GM18951 (cell line): ENCODE measurements around the gene HAVCR2.

Source experiments
- POLR2A ChIP-seq: IDR thresholded peaks from 4 replicates; pipeline ENCODE4 v1.6.1; 2011; ENCODE audit warnings: mild to moderate bottlenecking; ENCODE audit not compliant: insufficient read length, insufficient read depth; ENCODE audit errors: extremely low read depth
- in situ Hi-C: fragments of 300-500 bp; cut with MboI; formaldehyde crosslinking; loops from one replicate; pipeline ENCODE4 v1.12.0; 2022; ENCODE audit warnings: low sequenced_read_pairs, mixed read lengths, inconsistent platforms; ENCODE audit not compliant: unreplicated experiment

HAVCR2 gene

DNA sequence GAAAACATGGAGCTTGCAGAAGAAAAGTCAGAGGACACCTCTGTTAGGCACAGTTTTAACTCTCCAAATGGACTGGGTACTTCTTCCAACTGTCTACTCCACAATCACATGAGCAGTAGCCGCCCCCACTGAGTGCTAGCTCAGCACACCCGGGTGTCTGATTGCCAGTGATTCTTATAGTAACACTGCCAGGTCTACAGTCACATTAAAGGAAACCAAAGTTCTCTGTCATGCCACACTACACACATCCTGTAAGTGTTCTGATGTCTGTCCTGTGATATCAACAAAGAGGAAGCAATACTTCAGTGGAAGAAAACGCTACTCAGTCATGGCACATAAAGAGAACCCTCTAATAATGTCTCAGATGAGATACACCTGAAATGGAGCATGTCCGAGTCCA is at the start of gene HAVCR2:
HAVCR2 (minus strand) TSS at position 69 of the 400 bp plus-strand sequence; CDS start at position 8, 61 bp downstream.
- in situ Hi-C loops: no loop called here
- TF ChIP-seq POLR2A: no peak

DNA sequence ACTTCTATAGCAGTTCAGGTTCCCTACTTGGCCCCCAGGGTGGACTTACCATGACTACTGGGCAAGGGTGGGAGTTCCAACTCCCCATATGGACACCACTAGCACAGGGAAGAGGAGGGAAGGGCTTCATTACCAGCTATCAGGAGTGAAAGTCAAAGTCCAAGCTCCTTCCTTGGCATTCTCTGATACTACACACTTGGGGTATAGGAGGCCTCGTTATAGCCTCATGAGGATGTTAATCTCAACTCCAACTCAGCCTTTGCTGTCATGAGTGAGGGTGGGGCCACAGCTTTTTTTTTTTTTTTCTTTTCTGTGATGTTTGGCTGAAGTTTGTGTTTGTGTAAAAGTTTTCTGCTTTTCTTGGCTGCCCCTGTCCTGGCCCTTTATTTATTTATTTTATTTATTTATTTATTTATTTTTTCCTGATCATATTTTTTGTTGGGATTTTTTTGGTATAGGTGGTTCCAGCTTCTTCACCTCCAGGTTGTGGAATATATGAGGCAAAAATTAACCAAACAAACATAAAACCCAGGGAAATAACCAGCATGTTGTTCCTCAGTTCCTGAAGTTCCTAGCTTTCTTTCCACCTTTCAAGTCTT is 48.5 kb upstream of the HAVCR2 start:
- no peak for TF ChIP-seq POLR2A
- in situ Hi-C loops: no loop called here

DNA sequence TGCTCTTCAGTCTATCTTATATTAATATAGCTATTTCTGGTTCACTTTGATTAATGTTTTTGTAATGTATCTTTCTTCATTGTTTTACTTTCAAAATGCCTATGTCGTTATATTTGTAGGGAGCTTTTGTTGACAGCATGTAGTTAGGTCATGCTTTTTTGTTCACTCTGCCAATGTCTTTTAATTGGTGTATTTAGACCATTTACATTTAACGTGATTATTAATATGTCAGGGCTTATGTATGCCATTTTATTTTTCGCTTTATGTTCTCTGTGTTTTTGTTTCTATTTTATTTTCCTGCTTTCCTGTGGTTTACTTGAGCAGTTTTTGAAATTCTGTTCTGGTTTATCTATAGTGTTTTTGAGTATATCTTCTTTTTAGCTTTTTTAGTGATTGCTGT is 46.5 kb upstream of the HAVCR2 start:
- in situ Hi-C loops: no loop called here

DNA sequence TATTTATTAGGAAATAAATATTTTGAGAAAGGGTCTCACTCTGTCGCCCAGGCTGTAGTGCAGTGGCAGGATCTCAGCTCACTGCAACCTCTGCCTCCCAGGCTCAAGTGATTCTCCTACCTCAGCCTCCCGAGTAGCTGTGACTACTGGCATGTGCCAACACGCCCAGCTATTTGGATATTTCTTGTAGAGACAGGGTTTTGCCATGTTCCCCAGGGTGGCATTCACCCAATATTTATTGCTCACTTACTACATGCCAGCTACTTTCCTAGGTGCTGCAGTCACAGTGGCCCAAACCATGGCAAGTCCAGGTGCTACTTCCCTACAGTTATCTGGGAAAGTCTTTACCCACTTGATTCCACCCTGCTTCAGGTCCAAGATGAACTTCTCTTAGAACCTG is 42.2 kb upstream of the HAVCR2 start:
- TF ChIP-seq POLR2A: no peak
- in situ Hi-C loops: no loop called here

More for the DNA sequence above, 46.5 kb upstream of the HAVCR2 start:
- no peak for TF ChIP-seq POLR2A

DNA sequence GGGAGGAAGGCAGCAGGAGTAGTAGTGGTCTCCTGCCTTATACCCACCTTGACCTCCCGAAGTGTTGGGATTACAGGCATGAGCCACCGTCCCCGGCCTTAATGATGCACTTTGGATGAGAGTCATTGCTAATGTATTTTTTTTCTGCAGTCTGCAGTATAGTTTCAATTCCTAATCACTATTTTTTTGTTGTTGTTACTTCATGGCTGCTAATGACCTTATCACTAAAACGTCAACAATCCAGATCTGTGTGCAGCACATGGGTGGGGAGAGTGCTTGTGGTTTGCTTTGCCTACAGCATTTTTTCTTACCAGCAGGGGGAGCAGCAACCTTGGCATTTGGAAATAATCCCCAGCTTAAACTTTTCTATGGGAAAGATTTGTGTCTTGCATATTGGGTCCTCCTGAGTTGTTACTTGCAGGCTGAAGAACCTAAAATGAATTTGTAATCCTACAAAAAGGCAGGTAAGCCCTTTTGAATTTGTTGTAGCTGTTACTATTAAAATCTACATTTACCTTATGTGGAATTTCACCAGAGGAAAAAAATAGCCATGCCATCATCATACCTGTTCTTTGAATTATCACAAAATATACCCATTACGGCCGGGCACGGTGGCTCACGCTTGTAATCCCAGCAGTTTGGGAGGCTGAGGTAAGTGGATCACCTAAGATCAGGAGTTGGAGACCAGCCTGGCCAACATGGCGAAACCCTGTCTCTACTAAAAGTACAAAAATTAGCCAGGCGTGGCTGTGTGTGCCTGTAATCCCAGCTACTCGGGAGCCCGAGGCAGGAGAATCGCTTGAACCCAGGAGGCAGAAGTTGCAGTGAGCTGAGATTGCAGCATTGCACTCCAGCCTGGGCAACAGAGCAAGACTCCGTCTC is 40.1 kb upstream of the HAVCR2 start:
- TF ChIP-seq POLR2A: no peak
- in situ Hi-C loops: loop anchor here (5.0 to 25.0 kb wide), 3 partner anchors 103 to 487 kb away; no protein-coding TSS in a partner anchor

DNA sequence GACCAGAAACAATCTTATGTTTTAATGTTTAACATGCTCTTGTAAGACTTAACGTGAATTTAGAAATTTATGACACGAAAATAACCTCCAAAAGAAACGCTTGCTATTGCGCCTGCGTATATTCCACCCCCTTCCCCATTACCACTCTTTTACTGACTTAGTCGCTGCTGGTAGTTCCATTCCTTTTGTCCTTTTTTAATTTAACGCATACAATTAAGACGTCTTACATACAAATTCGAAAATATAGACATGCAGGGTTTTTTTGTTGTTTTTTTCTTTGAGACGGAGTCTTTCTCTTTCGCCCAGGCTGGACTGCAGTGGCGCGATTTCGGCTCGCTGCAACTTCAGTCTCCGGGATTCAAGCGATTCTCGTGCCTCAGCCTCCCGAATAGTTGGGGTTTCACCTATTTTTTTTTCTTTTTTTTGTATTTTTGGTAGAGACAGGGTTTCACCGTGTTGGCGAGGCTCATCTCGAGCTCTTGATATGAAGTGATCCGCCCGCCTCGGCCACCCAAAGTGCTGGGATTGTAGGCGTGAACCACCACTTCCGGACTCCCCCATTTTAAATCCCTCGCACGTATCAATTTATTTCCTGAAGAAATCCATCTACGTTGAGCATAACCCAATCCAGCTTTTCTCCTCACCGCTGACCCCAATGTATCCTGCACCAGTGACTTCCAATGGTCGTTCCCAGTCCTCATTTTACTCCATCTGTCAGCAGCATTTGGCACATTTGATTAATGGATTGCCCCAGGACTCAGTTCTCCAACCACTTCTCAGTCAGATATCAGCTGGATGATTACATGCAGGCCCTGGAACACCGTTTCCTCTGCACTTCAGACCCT is 34.5 kb upstream of the HAVCR2 start:
- TF ChIP-seq POLR2A: no peak
- in situ Hi-C loops: loop anchor here (25.0 kb wide), 1 partner anchor 481 kb away; no protein-coding TSS in a partner anchor

DNA sequence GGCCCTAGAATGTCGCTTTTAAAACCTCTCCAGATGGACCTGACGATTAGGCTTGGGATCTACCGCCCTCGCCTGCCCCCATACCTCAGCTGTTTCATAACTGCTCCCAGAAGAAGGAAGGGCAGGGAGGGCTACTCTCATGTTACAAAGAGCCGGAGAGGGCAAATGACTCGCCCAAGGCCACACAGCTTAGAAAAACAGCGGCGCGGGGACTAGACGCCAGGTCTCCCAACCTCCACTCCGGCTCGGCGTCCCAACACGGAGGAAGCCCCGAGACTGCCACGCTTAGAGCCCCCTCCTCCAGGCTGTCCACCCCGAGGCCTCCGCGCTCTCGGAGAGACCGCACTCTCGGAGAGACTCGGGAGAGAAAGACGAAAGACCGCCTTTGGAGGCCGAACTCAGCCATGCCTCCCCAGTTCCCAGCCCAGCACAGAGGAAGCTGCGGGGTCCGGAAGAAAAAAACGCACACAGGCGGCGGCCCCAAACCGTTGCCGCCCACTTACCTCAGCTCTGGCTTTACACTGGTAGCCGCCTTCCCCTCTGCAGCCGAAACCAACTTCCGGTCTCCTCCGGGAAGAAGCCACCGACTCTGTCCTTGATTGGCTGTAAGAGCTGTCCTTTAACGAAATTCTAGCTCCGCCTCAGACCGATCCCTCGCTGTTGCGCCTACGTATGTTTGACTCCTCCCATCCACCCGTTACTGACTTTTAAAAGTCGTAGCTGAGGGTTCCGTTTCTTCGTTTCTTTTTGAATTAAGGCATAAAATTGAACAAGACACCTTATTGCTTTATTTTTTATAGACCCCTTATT is 33.7 kb upstream of the HAVCR2 start, which contains the start of gene MED7:
MED7 (minus strand) TSS at position 549 of the 810 bp plus-strand sequence. CDS start 3,434 bp downstream, outside the sequence.
- in situ Hi-C loops: loop anchor here (25.0 kb wide), 1 partner anchor 480 kb away; no protein-coding TSS in a partner anchor
- TF ChIP-seq POLR2A: peak; percentile 90

DNA sequence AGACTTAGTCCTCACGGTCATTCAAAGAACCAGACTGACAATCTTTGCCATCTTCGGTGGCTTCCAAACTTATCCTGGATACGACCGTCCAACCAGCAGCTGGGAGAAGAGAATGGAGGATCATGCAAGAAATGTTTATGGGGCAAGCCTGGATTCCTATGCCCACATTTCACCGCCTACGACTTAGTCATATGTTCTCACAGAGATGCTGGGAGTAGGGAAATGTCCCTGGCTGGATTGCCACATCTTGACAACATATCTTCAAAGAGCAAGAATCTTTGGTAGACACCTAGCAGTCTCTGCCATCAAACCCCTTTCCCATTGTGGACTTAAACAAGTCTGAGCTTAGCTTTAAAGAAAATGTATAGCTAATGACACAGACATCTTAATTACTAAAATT is 28.8 kb upstream of the HAVCR2 start:
- in situ Hi-C loops: loop anchor here (25.0 kb wide), 1 partner anchor 475 kb away; no protein-coding TSS in a partner anchor
- TF ChIP-seq POLR2A: no peak

DNA sequence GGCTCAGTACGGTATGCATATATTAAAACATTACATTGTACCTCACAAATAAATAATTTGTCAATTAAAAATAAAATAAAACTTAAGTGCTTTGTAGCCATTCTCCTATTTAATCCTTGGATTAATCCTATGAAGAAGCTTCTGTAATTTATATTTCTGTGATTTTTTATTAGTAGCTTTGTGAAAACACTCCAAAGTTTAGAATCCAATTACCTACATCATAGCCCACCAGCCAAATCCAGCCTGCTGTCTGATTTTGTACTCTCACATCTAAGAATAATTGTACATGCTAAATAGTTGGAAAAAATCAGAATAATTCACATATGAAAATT is 23.4 kb upstream of the HAVCR2 start:
- TF ChIP-seq POLR2A: no peak
- in situ Hi-C loops: loop anchor here (25.0 kb wide), 1 partner anchor 470 kb away; no protein-coding TSS in a partner anchor

DNA sequence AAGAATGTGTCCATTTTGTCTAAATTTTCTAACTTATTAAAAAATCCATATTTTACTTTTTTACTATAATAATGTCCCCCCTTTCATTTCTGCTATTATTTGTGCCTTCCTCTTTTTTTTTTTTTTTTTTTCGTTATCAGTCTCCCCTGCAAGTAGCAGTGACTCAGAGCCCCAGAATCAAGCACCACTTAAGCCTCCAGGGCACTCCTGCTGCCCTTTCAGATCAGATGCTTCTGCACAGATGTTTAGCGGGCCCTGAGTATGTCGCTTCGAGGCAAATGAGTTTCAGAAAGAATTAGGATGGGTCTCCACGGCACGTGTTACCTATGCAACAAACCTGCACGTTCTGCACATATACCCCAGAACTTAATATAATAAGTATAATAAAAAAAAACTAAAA is 22.1 kb upstream of the HAVCR2 start:
- no peak for TF ChIP-seq POLR2A
- in situ Hi-C loops: loop anchor here (25.0 kb wide), 1 partner anchor 469 kb away; no protein-coding TSS in a partner anchor

DNA sequence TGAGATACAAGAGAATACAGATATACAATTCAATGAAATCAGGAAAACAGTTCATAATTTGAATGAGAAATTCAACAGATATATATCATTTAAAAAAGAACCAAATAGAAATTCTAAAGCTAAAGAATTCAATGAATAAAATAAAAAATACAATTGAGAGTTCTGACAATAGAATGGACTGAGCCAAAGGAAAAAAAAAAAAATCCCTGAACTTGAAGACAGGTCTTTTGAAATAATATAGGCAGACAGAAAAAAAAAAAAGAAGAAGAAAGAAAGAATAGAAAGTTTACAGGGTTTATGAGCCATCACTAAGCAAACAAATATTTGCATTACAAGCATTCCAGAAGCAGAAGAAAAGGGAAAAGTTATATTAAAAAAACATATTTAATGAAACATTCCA is 12.9 kb upstream of the HAVCR2 start:
- TF ChIP-seq POLR2A: no peak
- in situ Hi-C loops: loop anchor here (10.0 kb wide), 1 partner anchor 187 kb away; no protein-coding TSS in a partner anchor

DNA sequence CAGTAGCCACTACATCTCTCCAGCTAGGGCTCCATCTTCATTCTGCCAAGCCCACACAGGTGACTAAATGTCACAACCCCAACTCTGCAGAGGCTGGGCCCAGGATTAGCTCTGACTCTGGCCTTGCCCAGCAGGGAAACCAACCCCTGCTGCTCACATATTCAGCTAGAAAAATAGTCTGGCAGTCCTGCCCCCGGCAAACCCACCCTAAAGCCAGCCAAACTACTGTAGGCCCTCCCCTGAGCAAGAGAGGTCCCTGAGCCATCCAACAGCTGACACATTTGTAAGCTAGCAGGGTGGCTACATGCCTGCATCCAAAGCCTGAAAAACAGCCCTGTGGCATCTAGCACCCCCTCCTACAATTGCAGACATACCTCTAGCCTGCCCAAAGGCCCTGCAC is 11.3 kb upstream of the HAVCR2 start:
- in situ Hi-C loops: loop anchor here (10.0 kb wide), 1 partner anchor 185 kb away; no protein-coding TSS in a partner anchor
- no peak for TF ChIP-seq POLR2A

DNA sequence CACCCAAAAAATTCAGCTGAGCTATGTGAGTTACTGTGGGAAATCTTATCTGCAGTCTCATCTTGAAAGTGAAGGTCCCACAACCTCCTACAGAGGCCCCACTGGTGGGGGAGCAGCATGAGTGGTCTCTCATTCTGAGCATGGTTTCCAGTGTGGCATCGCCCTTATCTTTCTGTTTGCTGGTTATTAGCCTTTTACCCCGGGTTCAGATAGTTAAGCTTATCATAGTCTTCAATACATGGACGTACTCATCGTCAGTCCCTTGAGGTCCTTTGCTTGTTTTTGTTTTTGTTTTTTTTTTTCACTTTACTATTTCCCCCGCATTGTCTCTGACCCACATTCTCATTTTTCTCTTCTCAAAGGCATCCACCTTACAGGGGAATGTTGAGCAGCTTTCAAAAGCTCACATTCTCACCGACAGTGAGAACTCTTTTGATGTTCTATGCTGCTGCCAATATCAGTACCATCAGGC is 7.7 kb upstream of the HAVCR2 start:
- no peak for TF ChIP-seq POLR2A
- in situ Hi-C loops: no loop called here
